ENCODE data around the gene OCA2. TPM values are rescaled to one million over a fixed set of nuclear protein-coding genes. Genes with fewer than 3 reads are reported as not detected.

OCA2 gene
- total RNA-seq, 2 donors from 2014 or later, result not detected

DNA sequence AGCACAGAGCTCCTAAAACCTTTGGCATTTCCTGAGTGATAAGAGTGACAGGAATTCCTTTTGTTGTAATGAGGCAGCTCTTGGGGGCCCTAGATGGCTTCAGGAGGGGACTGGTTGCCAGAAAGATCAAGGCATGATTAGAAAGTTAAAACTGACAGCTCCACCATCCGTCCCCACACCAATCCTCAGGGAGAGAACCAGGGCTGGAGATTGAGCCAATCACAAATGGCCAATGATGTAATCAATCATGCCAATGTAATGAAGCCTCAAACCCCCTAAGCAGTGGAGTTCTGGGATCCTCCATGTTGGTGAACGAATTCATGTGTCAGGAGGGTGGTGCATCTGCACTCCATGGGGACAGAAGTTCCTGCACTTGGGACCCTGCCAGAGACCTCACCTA is 265.1 kb downstream of the OCA2 start:
- DNase-seq (ENCODE audit: low spot score) (no peak), ATAC-seq (no peak)
- H3K9me3 Mint-ChIP-seq, result peaks cover 2% of the 10 kb centered on the region
- H3K27ac Mint-ChIP-seq, result no peak overlapping the region
- no peak overlapping the region for H3K4me3 Mint-ChIP-seq
- H3K4me1 Mint-ChIP-seq (ENCODE audit: low read depth in 2 of 2), result no peaks in the 10 kb centered on the region
- no peaks in the 10 kb centered on the region for H3K36me3 Mint-ChIP-seq
- H3K27me3 Mint-ChIP-seq, result peaks cover 8 to 17% of the 10 kb centered on the region in 2 donors

DNA sequence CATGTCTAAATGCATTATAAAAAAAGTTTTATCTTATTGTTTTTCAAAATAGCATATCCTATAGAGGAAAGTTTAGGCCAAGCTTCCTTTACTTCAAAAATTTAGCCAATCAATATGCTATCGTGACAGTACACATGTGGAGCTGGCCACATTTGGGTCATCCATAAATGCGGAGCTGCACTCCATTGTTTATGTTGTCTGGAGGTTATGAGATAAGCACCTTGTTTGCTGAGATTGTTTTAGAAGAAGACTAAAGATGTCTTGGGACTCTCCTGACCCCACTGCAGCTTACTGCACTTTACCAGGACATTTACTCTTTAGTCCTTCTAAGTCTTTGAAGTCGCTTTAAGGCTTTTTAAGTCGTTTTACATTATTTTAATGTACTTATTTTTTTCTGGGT is 265.9 kb downstream of the OCA2 start:
- H3K9me3 Mint-ChIP-seq, result peaks cover 2% of the 10 kb centered on the region
- DNase-seq (ENCODE audit: low spot score), result no peak
- no peak for ATAC-seq
- H3K4me1 Mint-ChIP-seq (ENCODE audit: low read depth in 2 of 2), result no peaks in the 10 kb centered on the region
- H3K27me3 Mint-ChIP-seq, result peaks cover 8 to 10% of the 10 kb centered on the region in 2 donors
- no peak overlapping the region for H3K4me3 Mint-ChIP-seq
- no peak overlapping the region for H3K27ac Mint-ChIP-seq
- H3K36me3 Mint-ChIP-seq, result no peaks in the 10 kb centered on the region

DNA sequence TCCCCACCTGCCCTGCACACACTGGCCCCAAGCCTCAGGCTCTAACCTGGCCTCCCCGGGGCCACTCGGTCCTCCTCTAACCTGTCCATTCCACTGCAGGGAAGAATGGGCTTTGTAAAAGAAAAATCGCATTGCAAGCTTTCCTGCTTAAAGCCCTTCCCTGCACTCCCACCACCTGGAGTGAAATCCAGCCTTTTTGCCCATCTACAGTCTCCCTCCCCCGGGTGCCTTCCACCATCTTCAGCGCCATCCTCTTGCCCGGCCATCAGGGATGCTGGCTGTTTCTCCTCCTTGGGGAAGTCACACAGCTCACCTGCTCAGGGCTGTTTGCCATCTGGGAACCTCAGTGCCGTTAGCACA is 266.9 kb downstream of the OCA2 start:
- no peak for DNase-seq (ENCODE audit: low spot score)
- H3K9me3 Mint-ChIP-seq, result peaks cover 2% of the 10 kb centered on the region

DNA sequence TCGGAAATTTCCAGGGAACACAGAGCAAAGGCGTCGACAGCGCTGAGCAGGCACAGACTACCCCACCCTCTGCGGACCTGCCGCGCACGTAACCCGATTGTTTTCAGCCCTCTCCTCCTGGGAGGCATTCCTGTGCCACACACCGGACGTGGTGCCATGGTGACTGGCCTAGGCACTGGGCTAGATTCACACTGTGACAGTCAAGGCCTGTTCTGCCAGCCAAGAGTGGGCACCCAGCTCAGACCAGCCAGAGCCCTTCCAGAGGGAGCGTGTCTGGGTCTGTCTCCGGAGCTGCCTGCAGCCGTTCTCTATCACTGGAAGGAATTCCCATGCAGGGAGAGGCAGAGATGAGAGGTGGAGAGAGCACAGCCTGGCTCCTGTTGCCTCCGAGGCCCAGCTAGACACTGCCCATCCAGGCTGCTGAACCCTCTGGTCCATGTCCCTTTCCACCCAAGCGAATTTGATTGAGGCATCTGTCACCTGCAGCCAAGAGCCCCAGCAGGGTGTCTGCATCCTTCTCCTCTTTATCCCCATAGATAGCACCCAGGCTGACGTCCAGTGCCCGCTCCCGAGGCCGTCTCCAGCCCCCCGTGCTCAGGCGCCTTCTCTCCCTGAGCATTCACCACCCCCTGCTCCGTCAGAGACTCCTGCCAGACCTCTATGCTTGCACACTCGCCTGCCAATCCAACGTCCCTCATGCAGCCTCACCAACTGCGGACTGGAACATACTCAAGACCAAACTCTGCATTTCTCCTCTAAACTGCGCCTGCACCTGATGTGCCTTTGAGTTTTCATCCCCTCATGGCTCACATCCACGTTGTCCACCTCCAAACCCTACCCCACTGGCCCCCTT is 267.5 kb downstream of the OCA2 start:
- DNase-seq (ENCODE audit: low spot score), result no peak
- no peaks in the 10 kb centered on the region for H3K36me3 Mint-ChIP-seq
- peaks cover 5% of the 10 kb centered on the region for H3K9me3 Mint-ChIP-seq
- no peak overlapping the region for H3K4me3 Mint-ChIP-seq
- no peaks in the 10 kb centered on the region for H3K27me3 Mint-ChIP-seq
- no peak overlapping the region for H3K27ac Mint-ChIP-seq
- peak in 1 of 2 donors; percentile 17 for ATAC-seq
- no peaks in the 10 kb centered on the region for H3K4me1 Mint-ChIP-seq (ENCODE audit: low read depth in 2 of 2)

More for the DNA sequence above, 266.9 kb downstream of the OCA2 start:
- no peaks in the 10 kb centered on the region for H3K36me3 Mint-ChIP-seq
- H3K4me1 Mint-ChIP-seq (ENCODE audit: low read depth in 2 of 2), result no peaks in the 10 kb centered on the region
- peak in 1 of 2 donors; percentile 48 for ATAC-seq
- no peak overlapping the region for H3K4me3 Mint-ChIP-seq
- peaks cover 2 to 3% of the 10 kb centered on the region in 2 donors for H3K27me3 Mint-ChIP-seq
- no peak overlapping the region for H3K27ac Mint-ChIP-seq

DNA sequence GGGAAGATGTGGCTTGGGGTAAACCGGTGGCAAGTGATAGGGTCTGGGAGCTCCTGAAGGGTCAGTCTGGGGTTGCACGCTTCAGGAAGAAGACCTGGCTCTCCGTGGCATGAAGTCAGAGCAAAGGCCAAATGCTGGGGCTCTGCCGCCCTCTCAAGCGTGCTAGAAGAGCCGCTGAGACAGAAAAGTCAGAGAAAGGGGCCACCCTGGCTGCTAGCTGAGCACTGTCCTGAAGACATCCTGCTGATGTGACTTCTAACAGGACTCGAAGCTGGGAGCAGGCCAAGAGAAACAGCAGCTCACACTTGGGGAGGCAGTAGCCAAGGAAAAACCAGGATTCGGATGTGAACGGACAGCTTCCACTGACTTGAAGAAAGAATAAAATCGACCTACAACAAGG is 270.4 kb downstream of the OCA2 start:
- Mint-ChIP-seq H3K27ac (no peak overlapping the region), H3K36me3 (no peaks in the 10 kb centered on the region), H3K9me3 (peaks cover 3% of the 10 kb centered on the region), H3K27me3 (no peaks in the 10 kb centered on the region), H3K4me1 (ENCODE audit: low read depth in 2 of 2) (no peaks in the 10 kb centered on the region), H3K4me3 (no peak overlapping the region)
- no peak for ATAC-seq
- DNase-seq (ENCODE audit: low spot score), result no peak

DNA sequence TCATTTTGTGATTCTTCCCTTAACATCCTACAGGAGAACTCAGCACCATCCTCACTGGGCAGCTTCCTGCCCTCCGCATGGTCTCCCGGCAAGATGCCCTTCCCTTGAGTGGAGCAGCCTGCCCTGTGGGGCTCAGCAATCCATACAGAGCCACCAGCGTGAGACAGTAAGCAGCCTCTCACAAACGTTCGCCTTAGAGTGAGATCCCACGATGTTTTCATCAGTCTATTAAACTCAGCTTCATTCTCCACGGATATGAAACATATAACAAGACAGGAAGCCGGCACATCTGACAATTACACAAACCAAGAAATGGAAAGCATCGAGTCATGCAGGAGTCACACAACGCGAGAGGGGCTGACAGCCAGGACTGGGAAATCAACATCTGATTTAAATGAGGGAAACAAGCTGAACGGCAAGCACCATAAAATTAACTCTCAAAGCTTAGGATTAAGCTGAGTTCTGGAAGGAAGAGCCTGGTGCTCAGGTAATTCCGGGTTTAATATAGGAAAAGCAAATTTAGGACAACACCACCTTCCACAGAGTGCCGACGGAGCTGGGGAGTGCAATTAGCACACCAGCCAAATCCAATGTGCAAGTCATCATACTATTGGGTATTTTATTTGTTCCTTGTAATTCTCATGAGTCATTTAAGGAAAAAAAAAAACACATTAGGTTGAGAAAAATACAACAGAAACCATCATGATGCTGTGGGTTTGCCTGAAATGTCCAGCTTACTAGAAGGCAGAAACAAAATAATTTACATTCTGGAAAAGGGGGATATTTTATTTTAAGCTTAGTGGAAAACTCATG is 272.0 kb downstream of the OCA2 start:
- DNase-seq (ENCODE audit: low spot score), result no peak
- peaks cover 3% of the 10 kb centered on the region for H3K9me3 Mint-ChIP-seq
- ATAC-seq, result no peak
- H3K27me3 Mint-ChIP-seq, result no peaks in the 10 kb centered on the region
- H3K27ac Mint-ChIP-seq, result no peak overlapping the region
- no peaks in the 10 kb centered on the region for H3K4me1 Mint-ChIP-seq (ENCODE audit: low read depth in 2 of 2)
- no peak overlapping the region for H3K4me3 Mint-ChIP-seq
- no peaks in the 10 kb centered on the region for H3K36me3 Mint-ChIP-seq

DNA sequence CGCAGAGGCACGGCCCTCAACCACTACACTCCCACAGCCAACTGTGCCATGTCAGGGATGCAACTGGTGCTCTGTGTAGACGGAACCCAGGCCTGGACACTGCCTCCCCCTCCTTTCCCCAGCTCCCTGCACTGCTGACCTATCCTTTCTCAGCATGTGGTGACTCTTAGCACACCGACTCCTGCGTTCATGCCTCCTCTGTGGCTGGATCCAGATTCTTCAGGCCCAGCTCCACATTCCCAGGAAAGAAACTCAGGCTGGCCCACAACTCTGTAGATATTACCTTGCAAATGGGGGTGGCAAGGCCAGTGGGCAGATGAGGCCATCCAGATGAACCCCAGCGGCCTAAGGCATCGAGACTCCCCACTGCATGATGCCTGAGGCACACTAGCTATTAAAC is 272.7 kb downstream of the OCA2 start:
- ATAC-seq, result peak in 1 of 2 donors; percentile 45
- Mint-ChIP-seq H3K4me3 (no peak overlapping the region), H3K27me3 (no peaks in the 10 kb centered on the region), H3K4me1 (ENCODE audit: low read depth in 2 of 2) (no peaks in the 10 kb centered on the region), H3K27ac (no peak overlapping the region), H3K9me3 (peaks cover 3% of the 10 kb centered on the region), H3K36me3 (no peaks in the 10 kb centered on the region)
- no peak for DNase-seq (ENCODE audit: low spot score)

DNA sequence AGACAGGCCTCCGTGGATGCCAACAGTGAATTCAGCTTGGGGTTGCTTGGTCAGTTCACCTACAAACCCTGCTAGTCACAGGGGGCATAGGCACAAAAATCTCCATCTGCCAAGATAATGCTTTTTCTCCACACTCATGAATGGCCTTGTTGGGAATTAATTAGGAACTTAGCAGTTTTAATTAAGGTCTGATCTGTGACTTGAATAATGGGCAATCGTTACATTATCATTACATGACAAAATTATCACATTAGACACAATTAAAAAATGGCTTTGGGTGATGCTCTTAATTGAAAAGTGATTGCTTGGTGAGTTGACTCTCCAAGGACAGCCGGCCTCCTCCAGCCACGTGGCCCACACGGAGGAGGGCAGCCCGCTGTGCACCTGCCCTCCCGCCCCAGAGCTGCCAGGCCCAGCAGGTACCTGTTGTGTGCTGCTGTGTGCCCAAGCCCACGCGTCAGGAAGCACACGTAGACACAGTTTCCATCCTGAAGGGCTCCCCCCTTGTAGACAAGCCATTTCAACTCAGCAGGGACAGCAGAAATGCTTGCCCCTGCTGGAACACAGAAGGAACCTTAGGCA is 274.2 kb downstream of the OCA2 start:
- DNase-seq (ENCODE audit: low spot score) (no peak), ATAC-seq (no peak)
- no peaks in the 10 kb centered on the region for H3K36me3 Mint-ChIP-seq
- H3K4me1 Mint-ChIP-seq (ENCODE audit: low read depth in 2 of 2), result no peaks in the 10 kb centered on the region
- no peak overlapping the region for H3K4me3 Mint-ChIP-seq
- no peak overlapping the region for H3K27ac Mint-ChIP-seq
- no peaks in the 10 kb centered on the region for H3K27me3 Mint-ChIP-seq
- H3K9me3 Mint-ChIP-seq, result peaks cover 6% of the 10 kb centered on the region

DNA sequence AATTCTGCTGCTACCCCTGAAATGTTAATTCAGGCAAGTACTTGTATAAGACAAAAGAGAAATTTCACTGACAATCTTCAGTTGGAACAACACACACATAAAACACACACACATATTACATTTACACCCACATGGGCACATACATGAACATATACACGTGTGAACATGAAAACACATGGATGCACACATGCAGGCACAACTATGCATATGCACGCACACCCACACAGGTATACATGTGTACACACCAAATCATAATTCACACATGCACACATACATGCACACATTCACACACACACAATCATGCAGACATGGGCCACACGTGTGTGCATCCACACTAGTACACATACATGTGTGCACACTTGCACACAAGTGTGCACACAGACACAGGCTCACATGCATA is 277.8 kb downstream of the OCA2 start:
- DNase-seq (ENCODE audit: low spot score) (no peak), ATAC-seq (no peak)
- Mint-ChIP-seq H3K36me3 (no peaks in the 10 kb centered on the region), H3K4me1 (ENCODE audit: low read depth in 2 of 2) (no peaks in the 10 kb centered on the region), H3K27me3 (no peaks in the 10 kb centered on the region), H3K27ac (no peak overlapping the region), H3K9me3 (peaks cover 12% of the 10 kb centered on the region), H3K4me3 (no peak overlapping the region)

DNA sequence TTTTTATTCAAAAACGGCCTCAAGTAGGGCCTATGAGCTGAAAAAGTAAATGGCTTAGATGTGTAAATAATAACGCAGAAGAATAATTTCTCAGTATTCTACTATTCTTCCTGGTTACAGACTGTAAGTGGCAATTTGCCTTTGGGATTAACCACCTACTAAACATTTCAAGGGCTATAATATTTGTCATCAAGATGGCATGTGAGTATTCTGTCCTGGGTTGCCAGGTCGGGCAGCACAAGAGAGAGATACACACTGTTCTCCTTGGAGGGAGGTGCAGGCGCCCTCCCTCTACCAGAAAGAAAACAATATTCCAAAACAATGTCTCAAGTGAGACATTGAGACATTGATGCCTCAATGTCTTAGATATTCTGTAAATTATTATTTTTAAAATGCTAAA is 278.4 kb downstream of the OCA2 start:
- no peak for DNase-seq (ENCODE audit: low spot score)
- Mint-ChIP-seq H3K4me3 (no peak overlapping the region), H3K36me3 (no peaks in the 10 kb centered on the region)

DNA sequence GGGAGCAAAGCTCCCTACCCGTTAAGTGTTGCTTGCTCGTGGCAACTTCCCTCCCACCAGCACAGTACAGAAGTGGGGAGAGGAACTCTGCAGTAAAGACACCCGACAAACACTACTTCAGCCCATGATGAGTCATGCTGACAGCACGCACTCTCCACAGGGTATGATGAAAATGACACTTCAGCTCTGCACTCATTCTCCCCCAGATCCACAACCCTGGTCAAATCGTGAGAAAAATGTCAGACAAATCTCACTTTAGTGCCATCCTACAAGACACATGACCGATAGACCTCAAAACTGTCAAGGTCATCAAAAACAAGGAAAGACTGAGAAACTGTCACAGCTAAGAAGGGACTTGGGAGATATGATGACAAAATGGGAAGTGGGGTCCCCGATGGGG is 278.9 kb downstream of the OCA2 start:
- no peak for ATAC-seq
- Mint-ChIP-seq H3K27ac (no peak overlapping the region), H3K4me3 (no peak overlapping the region), H3K9me3 (peaks cover 12% of the 10 kb centered on the region), H3K27me3 (no peaks in the 10 kb centered on the region), H3K36me3 (no peaks in the 10 kb centered on the region), H3K4me1 (ENCODE audit: low read depth in 2 of 2) (no peaks in the 10 kb centered on the region)
- no peak for DNase-seq (ENCODE audit: low spot score)

More for the DNA sequence above, 278.4 kb downstream of the OCA2 start:
- H3K9me3 Mint-ChIP-seq, result peaks cover 12% of the 10 kb centered on the region
- no peak for ATAC-seq
- no peaks in the 10 kb centered on the region for H3K27me3 Mint-ChIP-seq
- H3K4me1 Mint-ChIP-seq (ENCODE audit: low read depth in 2 of 2), result no peaks in the 10 kb centered on the region
- H3K27ac Mint-ChIP-seq, result no peak overlapping the region

DNA sequence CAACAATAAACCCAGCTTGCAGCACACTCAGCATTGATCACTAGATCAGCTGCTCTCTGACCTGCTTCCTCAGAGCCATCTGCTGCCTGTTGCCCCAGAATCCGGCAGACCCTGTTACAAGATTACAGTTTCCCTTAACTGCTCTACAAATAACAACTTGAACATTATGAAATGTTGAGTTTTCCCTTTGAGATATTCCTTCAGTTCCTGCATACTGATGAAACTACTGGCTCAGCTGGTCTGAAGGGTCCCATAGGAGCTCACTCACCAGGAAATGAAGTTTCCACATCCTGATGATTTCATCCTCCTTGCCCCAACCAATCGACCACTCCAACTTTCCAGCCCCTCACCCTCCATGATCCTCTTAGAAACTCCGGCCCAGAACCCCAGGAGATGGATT is 281.9 kb downstream of the OCA2 start:
- H3K27me3 Mint-ChIP-seq, result no peaks in the 10 kb centered on the region
- no peaks in the 10 kb centered on the region for H3K4me1 Mint-ChIP-seq (ENCODE audit: low read depth in 2 of 2)
- H3K27ac Mint-ChIP-seq, result no peak overlapping the region
- no peak overlapping the region for H3K4me3 Mint-ChIP-seq
- H3K36me3 Mint-ChIP-seq, result no peaks in the 10 kb centered on the region
- DNase-seq (ENCODE audit: low spot score) (no peak), ATAC-seq (no peak)
- peaks cover 15% of the 10 kb centered on the region for H3K9me3 Mint-ChIP-seq

DNA sequence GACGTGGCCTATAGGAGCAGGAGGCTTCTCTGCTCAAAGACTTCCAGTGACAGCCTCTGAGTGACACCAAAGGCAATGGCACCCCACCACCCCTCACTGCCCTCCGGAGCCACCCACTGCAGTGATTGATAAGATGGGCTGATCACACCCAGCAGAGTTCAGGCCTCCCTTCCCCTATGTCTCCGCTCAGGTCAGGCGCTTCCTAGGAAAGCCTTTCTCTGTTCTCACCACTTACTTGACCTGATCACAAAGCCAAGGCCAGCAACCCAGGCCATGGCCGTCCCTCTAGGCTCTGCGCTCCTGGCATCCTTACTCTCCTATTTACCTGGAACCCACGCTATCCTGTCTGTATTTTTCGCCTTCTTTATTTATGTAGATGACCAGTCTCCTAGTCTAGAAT is 282.3 kb downstream of the OCA2 start:
- Mint-ChIP-seq H3K4me1 (ENCODE audit: low read depth in 2 of 2) (no peaks in the 10 kb centered on the region), H3K27me3 (no peaks in the 10 kb centered on the region), H3K36me3 (no peaks in the 10 kb centered on the region), H3K9me3 (peaks cover 15% of the 10 kb centered on the region), H3K27ac (no peak overlapping the region), H3K4me3 (no peak overlapping the region)
- ATAC-seq (no peak), DNase-seq (ENCODE audit: low spot score) (no peak)

DNA sequence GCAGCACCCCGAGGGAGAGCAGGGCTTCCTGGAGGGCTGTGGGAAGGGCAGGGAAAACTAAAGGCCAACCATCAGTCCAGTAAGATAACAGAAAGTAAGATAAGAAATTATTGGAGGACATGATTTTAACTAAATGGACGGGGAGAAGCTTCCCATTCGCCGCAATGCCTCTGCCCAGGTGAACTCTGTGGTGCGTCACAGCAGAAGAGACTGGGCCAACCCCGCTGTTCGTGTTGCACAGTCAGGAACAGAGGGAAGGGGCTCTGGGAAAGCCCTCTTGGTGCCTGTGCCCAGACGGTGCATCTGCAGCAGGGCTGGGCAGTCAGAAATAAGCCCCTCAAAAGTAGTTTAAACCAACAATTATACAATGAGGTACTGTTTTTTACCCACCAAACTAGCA is 284.1 kb downstream of the OCA2 start:
- ATAC-seq, result no peak
- H3K27ac Mint-ChIP-seq, result no peak overlapping the region
- no peaks in the 10 kb centered on the region for H3K4me1 Mint-ChIP-seq (ENCODE audit: low read depth in 2 of 2)
- H3K36me3 Mint-ChIP-seq, result no peaks in the 10 kb centered on the region
- no peaks in the 10 kb centered on the region for H3K27me3 Mint-ChIP-seq
- no peak for DNase-seq (ENCODE audit: low spot score)
- H3K4me3 Mint-ChIP-seq, result no peak overlapping the region
- peaks cover 13% of the 10 kb centered on the region for H3K9me3 Mint-ChIP-seq

All from natural killer cell treated with Interleukin-12 subunit alpha and Interleukin-12 subunit beta and Interleukin-15 and Interleukin-18, amount 100 ng/mL, for 72 hours (primary cell).